HG02623 (cell line): ENCODE measurements around the gene DGKB.

Experiments
- ATAC-seq: cut with Tn5 transposase; IDR thresholded peaks from one replicate; pipeline ENCODE4 v1.9.1; 2021; ENCODE audit warnings: moderate library complexity; ENCODE audit not compliant: unreplicated experiment

DGKB gene

DNA sequence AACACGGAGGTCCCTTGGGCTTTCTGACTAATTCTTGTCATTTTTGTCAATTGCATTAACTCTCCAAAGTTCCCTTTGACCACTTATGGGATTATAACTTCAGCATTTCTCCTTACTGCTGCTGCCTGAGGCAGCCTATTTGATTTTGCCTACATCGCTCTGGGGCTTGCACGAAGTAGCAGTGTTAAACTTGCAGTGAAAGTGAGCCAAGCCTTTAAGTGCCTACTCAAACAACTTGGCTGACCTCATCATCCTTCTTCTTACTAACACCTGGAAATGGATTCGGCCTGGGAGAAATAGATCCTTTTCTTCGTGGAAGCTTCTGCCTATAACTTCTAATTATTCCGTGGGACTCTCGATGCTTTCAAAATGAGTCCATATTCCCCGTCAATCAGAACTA lies 76.6 kb downstream of the DGKB start:
- no peak for ATAC-seq

DNA sequence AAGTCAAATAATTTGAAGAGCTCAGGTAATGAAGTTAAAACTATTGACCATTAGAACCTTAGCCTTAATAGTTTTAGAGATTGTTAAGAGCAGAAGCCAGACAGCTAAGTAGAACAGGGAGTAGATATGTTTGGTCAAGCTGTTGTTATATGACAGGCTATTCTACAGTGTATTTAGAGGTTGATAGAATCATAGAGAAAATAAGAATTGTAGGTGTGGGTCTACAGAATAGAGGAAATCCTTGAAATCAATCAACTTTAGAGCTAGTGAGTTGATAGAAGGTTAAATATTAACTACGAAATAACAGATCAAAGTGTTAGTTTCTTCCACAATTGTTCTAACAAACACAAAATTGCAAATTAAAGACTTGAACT lies 80.1 kb downstream of the DGKB start:
- ATAC-seq: no peak

- no peak for ATAC-seq
Measured at GRCh38 chr7:14821757-14822480, 80.6 kb downstream of the DGKB start.

DNA sequence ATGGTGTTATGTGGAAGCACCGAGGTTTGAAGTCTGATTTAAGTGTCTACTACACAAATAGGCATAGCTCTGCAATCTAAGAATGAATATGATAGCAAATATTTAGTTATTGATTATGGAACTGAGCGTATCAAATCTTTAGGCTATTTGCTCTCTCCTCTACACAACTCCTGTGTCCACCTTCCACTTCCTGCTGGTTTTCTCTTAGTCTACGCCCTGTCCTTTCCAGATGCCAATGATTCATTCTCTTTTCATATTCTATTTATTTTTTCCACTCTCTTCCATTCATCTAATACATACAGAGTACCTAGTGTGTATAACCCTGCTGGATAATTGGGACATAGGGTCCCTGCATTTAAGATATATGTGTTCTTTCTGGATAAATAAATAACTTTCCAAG lies 83.7 kb downstream of the DGKB start:
- no peak for ATAC-seq

- ATAC-seq: no peak
Measured at GRCh38 chr7:14817829-14818614, 84.5 kb downstream of the DGKB start.

GRCh38 chr7:14807507-14807906 lies 95.0 kb downstream of the DGKB start:
- no peak for ATAC-seq

- ATAC-seq: no peak
Measured at GRCh38 chr7:14806891-14807290, 95.7 kb downstream of the DGKB start.

DNA sequence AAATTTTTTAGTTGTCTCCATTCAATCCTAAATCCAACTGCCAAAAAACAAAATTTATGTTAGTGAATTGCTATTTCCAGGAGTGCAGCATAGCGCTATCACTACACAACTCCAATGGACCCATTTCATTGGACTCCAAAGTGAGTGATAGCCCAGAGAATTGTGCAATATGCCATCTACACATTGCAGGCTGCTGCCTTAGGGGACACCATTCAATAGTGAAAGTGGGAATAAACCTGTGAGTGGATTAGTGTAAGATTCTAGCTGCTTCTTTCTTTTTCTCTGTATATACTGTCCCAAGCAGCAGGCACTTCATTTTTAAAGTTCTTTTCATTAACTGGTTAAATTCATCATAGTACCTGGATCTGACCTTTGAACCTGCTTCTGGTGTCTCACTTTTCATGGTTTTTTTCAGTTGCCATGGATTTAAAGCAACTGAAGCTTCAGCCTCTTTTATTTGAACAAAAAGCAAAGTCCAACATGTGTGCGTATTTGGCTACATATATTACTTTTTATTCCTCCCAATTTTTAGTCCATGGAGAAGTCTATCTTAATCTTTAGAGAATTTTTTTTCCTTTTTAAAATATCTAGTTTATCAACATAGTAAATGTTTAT lies 97.3 kb downstream of the DGKB start:
- ATAC-seq: no peak

DNA sequence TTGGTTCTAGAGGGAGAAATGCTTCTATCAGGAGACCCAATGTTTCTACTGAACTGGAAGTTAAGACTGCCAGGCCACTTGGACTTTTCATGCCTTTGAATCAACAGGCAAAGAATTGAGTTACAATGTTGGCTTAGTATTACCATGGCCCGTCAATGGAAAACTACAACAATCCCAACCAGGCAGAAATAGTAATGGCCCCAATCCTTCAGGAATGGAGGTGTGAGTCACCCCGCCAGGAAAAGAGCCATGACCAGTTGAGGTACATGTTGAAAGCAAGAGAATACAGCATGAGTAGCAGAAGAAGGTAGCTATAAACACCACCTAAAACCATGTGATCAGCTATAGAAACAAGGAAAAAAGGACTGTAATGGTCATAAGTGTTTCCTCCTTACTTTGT lies 101.9 kb downstream of the DGKB start:
- ATAC-seq: no peak

- no peak for ATAC-seq
Measured at GRCh38 chr7:14793151-14793550, 109.4 kb downstream of the DGKB start.

- no peak for ATAC-seq
Measured at GRCh38 chr7:14787551-14787950, 115.0 kb downstream of the DGKB start.

DNA sequence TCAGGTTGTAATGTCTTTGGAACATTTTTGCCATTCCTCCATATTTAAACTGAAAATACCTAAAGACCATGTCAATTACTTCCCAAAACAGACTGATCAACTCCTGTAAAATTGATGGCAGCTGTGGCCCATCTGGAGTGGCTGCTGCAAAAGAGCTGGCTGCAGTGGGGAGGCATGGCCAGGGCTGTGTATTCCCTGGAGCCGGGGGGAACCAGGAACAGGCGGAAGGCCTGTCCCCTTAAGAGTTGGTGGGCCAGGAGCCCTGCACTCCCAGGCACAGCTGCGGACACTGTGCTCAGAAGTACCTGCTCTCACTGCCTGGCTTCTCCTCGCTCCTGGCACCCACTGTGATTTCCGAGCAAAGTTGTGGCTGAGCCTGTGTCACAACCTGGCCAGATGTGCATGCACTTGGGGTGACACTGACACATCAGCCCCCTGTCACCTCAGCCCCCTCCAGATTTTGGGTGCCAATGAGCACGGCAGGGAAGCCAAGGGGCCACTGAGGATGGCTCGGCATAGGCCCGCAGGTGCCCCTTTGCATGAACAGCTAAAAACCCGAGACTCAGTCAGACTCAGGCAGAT lies 116.1 kb downstream of the DGKB start:
- no peak for ATAC-seq

GRCh38 chr7:14777806-14778205 lies 124.7 kb downstream of the DGKB start:
- no peak for ATAC-seq

- no peak for ATAC-seq
Measured at GRCh38 chr7:14776266-14776665, 126.3 kb downstream of the DGKB start.

DNA sequence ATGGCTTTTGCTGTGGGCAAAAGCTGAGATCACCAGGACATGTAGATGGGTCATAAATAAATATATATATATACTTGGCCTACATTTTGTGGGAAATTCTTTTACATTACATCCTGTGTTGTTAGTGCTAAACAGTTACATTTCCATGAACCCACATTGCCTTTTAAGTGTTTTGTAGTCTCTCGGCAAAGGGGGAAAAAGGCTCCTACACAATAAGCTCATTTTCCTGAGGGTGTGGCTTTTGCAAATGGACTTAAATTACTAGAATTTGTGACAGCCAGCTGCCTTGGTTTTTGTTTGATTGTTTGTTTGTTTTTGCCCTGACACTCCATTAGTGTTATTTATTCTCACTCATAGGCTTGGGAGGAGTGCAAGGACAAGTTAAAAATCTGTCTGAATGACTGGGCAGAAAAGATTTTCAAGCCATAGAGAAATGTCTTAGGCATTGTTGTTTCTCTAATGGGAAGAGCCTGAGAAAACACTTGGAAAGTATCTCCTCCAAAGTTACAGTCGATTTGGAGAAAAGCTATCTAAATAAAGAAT lies 128.8 kb downstream of the DGKB start:
- no peak for ATAC-seq

GRCh38 chr7:14770614-14771013 lies 131.9 kb downstream of the DGKB start:
- no peak for ATAC-seq

GRCh38 chr7:14769261-14769660 lies 133.3 kb downstream of the DGKB start:
- ATAC-seq: no peak

- ATAC-seq: no peak
Measured at GRCh38 chr7:14767716-14768425, 134.7 kb downstream of the DGKB start.

DNA sequence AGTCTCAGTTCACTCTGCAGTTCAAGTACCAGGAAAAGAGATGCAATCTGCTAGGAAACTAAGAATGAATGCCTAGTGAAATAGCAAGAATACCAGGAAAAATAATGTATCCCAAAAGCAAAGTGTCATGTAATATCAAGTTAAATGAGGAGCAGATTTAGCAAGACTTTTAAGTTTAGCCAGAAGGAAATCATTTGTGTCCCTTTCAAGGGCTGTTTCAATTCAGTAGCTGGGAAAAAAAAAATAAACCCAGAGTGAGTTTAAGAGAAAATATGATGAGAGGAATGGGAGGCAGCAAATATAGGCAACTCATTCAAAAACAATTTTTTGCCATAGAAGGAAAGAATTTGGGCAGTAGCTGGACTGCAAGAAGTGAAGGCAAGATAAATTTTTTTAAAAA lies 135.8 kb downstream of the DGKB start:
- ATAC-seq: no peak

- ATAC-seq: no peak
Measured at GRCh38 chr7:14765731-14766130, 136.8 kb downstream of the DGKB start.

DNA sequence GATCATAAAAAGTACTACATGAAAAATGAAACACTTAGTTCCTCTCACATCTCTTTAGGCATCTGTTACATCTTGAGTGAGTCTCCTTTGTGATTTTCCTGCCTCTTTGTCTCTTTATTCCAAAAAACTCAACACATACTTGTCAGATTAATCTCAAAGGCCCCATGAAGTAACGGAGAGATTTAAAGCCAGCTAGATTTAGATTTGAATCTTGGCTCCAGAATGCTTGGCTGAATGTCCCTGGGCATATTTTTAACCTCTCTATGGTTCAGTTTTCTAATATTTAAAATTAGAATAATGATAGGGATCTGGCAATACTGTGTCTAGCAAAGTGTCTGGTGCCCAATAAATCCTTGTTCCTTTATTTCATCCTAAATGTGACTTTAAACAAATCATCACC lies 140.0 kb downstream of the DGKB start:
- ATAC-seq: no peak
